Measurements from ENCODE around the gene ZSCAN16.

GRCh38 chr6:28158318-28158717, 33.9 kb downstream of the ZSCAN16 start:
- TF ChIP-seq CTCF (IDR thresholded peaks at IDR 0.05) = no peak
- no peak for TF ChIP-seq POLR2A (IDR thresholded peaks at IDR 0.05)

All from ovary (tissue), 3 donors.